Mesothelial cell of epicardium (in vitro differentiated cells): Measurements from ENCODE around the gene CAST. TPM values are rescaled to one million over a fixed set of nuclear protein-coding genes. Genes with fewer than 3 reads are reported as not detected.
"Not testable (repeated sequence)": the region's sequence is repeated elsewhere in the genome, so short reads cannot be mapped to it uniquely, and the experiment has no call there.

Experiments
- DNase-seq, 2 experiments: peaks; one replicate each; pipeline ENCODE4 v3.0.0; 2021; ENCODE audit warnings: low spot score in 2 of 2; ENCODE audit not compliant: unreplicated experiment in 2 of 2
- H3K27ac Mint-ChIP-seq: 2 replicates; pipeline ENCODE4 v1.8.0; 2021; ENCODE audit warnings: mixed read lengths
- H3K27me3 Mint-ChIP-seq: 2 replicates; pipeline ENCODE4 v1.8.0; 2021; ENCODE audit warnings: low read depth, mixed read lengths
- H3K36me3 Mint-ChIP-seq: 2 replicates; pipeline ENCODE4 v1.8.0; 2021; ENCODE audit warnings: mixed read lengths
- H3K4me1 Mint-ChIP-seq: 2 replicates; pipeline ENCODE4 v1.8.0; 2021; ENCODE audit warnings: mixed read lengths
- H3K4me3 Mint-ChIP-seq: 2 replicates; pipeline ENCODE4 v1.8.0; 2021; ENCODE audit warnings: mild to moderate bottlenecking, moderate library complexity, mixed read lengths
- H3K9me3 Mint-ChIP-seq: 2 replicates; pipeline ENCODE4 v1.8.0; 2021; ENCODE audit warnings: mixed read lengths
- CTCF ChIP-seq: fragments of 200-600 bp; sonication (generic); IDR thresholded peaks from one replicate; pipeline ENCODE4 v1.5.0; 2021; ENCODE audit warnings: antibody characterized with exemption; ENCODE audit not compliant: unreplicated experiment
- total RNA-seq: library from RNA; stranded (reverse); gene quantifications from 3 replicates; pipeline ENCODE4 v1.2.1, GENCODE V29; 2021

CAST gene
- total RNA-seq, 1 donor from 2014 or later: 132 TPM

- no peak for DNase-seq
- Mint-ChIP-seq H3K27ac (no peak overlapping the region), H3K27me3 (no peaks in the 10 kb centered on the region), H3K4me3 (no peak overlapping the region), H3K36me3 (peaks cover 48% of the 10 kb centered on the region), H3K4me1 (peaks cover 3% of the 10 kb centered on the region), H3K9me3 (peaks cover 8% of the 10 kb centered on the region)
- no peak for TF ChIP-seq CTCF
Measured at GRCh38 chr5:96795626-96796025, 133.4 kb downstream of the CAST start.

GRCh38 chr5:96796434-96796833 is 134.3 kb downstream of the CAST start:
- peaks cover 48% of the 10 kb centered on the region for H3K36me3 Mint-ChIP-seq
- no peaks in the 10 kb centered on the region for H3K4me1 Mint-ChIP-seq
- no peaks in the 10 kb centered on the region for H3K27me3 Mint-ChIP-seq
- DNase-seq: no peak
- TF ChIP-seq CTCF: no peak
- H3K9me3 Mint-ChIP-seq: peaks cover 8% of the 10 kb centered on the region
- no peak overlapping the region for H3K27ac Mint-ChIP-seq
- no peak overlapping the region for H3K4me3 Mint-ChIP-seq

- H3K36me3 Mint-ChIP-seq: peaks cover 32% of the 10 kb centered on the region
- not testable (repeated sequence) for H3K27me3 Mint-ChIP-seq, H3K4me3 Mint-ChIP-seq, H3K27ac Mint-ChIP-seq, DNase-seq, H3K9me3 Mint-ChIP-seq
- peaks cover 13% of the 10 kb centered on the region for H3K4me1 Mint-ChIP-seq
Measured at GRCh38 chr5:96801718-96802117, 139.5 kb downstream of the CAST start.

GRCh38 chr5:96807075-96807654 is 145.0 kb downstream of the CAST start:
- TF ChIP-seq CTCF: no peak
- Mint-ChIP-seq H3K4me3 (peak overlapping the region; percentile 80), H3K4me1 (peaks cover 23% of the 10 kb centered on the region), H3K36me3 (peaks cover 10% of the 10 kb centered on the region), H3K27ac (peak overlapping the region; percentile 95), H3K27me3 (no peaks in the 10 kb centered on the region), H3K9me3 (no peaks in the 10 kb centered on the region)
- DNase-seq: peak; percentile 43 to 76

GRCh38 chr5:96808541-96808828 is 146.3 kb downstream of the CAST start:
- no peaks in the 10 kb centered on the region for H3K9me3 Mint-ChIP-seq
- no peak for DNase-seq
- H3K4me1 Mint-ChIP-seq: peaks cover 28% of the 10 kb centered on the region
- peak overlapping the region; percentile 99 for H3K27ac Mint-ChIP-seq
- H3K4me3 Mint-ChIP-seq: peak overlapping the region; percentile 85
- no peaks in the 10 kb centered on the region for H3K27me3 Mint-ChIP-seq
- TF ChIP-seq CTCF: no peak
- peaks cover 7% of the 10 kb centered on the region for H3K36me3 Mint-ChIP-seq

GRCh38 chr5:96808868-96809558 is 146.8 kb downstream of the CAST start:
- no peaks in the 10 kb centered on the region for H3K27me3 Mint-ChIP-seq
- no peak for DNase-seq
- peak overlapping the region; percentile 99 for H3K27ac Mint-ChIP-seq

More at GRCh38 chr5:96808868-96809558, 146.8 kb downstream of the CAST start:
- no peaks in the 10 kb centered on the region for H3K9me3 Mint-ChIP-seq
- H3K4me3 Mint-ChIP-seq: peak overlapping the region; percentile 85
- H3K4me1 Mint-ChIP-seq: peaks cover 28% of the 10 kb centered on the region
- TF ChIP-seq CTCF: no peak
- peaks cover 4% of the 10 kb centered on the region for H3K36me3 Mint-ChIP-seq
